Kidney (tissue), 14 donors: ENCODE data around the gene PSMB11. TPM values are rescaled to one million over a fixed set of nuclear protein-coding genes. Genes with fewer than 3 reads are reported as not detected.

Experiments
- DNase-seq, 5 donors: peaks; one replicate each; pipeline ENCODE4 v3.0.0-alpha.2; 2013 to 2020
- FAIRE-seq: peaks from 2 replicates; lab custom pipeline; 2012; peaks lifted over from hg19 to GRCh38; lab: Jason Lieb, UNC
- H3K27ac ChIP-seq, 2 donors: one replicate each; pipeline ENCODE4 v1.7.0; 2013; ENCODE audit warnings: low read depth in 2 of 2, low read length in 2 of 2, inconsistent platforms in 1 of 2
- H3K27me3 ChIP-seq: one replicate; pipeline ENCODE4 v1.7.1; 2013; ENCODE audit warnings: low read length, inconsistent platforms; ENCODE audit not compliant: control insufficient read depth, insufficient read depth
- H3K36me3 ChIP-seq, 3 donors: one replicate each; pipeline versions ENCODE4 v1.7.0 to v1.7.1; 2013; ENCODE audit warnings: low read length in 3 of 3, control low read depth in 1 of 3, inconsistent platforms in 1 of 3; ENCODE audit not compliant: insufficient read depth in 3 of 3, control insufficient read depth in 2 of 3
- H3K4me1 ChIP-seq, 3 donors: one replicate each; pipeline versions ENCODE4 v1.7.0 to v1.7.1; 2013; ENCODE audit warnings: low read length in 3 of 3, inconsistent platforms in 1 of 3, low read depth in 1 of 3; ENCODE audit not compliant: control insufficient read depth in 2 of 3, insufficient read depth in 2 of 3
- H3K4me3 ChIP-seq, 3 donors: one replicate each; pipeline versions ENCODE4 v1.7.0 to v1.8.1; 2013; ENCODE audit warnings: low read length in 3 of 3, control low read depth in 1 of 3, inconsistent platforms in 1 of 3
- H3K9ac ChIP-seq, 3 donors: one replicate each; pipeline versions ENCODE4 v1.7.0 to v1.7.1; 2013; ENCODE audit warnings: low read length in 3 of 3, control low read depth in 1 of 3, inconsistent platforms in 1 of 3
- H3K9me3 ChIP-seq, 3 donors: one replicate each; pipeline versions ENCODE4 v1.7.0 to v1.7.1; 2013; ENCODE audit warnings: low read length in 3 of 3, control low read depth in 1 of 3, inconsistent platforms in 1 of 3; ENCODE audit not compliant: control insufficient read depth in 2 of 3, insufficient read depth in 1 of 3
- CTCF ChIP-seq: IDR thresholded peaks from 3 replicates; pipeline ENCODE4 v1.5.1; 2012; ENCODE audit warnings: mild to moderate bottlenecking, moderate library complexity, borderline replicate concordance; ENCODE audit not compliant: insufficient read depth; ENCODE audit errors: extremely low read depth
- intact Hi-C: fragments of 100-400 bp; cut with DNase I; formaldehyde crosslinking; loops from one replicate; pipeline ENCODE4 v1.11.1; 2022
- polyA plus RNA-seq: library from polyadenylated mRNA; stranded (reverse); fragments of 350-450 nt; fragmentation: Illumina TruSeq; extraction: RNeasy Lipid Tissue Mini Kit (QIAGEN cat#74804); gene quantifications from one replicate; pipeline ENCODE4 v1.2.3, GENCODE V29; 2014; ENCODE audit warnings: low read depth, low replicate concordance; ENCODE audit not compliant: insufficient read depth
- total RNA-seq: library from RNA; stranded (reverse); fragmentation: NEBNext Ultra II Directional; extraction: Animal tissue kit (Norgen Biotek cat#: 25700); gene quantifications from one replicate; pipeline ENCODE4 v1.2.1, GENCODE V29; 2021
- donor health status: control.
- donor health status: control.
- donor health status: control.
- donor health status: control.
- donor health status: control.
- donor health status: DM: yes; HTN: yes; CAD: no.
- donor health status: Normal renal cell carcinoma (clear cell type).

PSMB11 gene
- total and polyA plus RNA-seq, 2 donors from 2014 or later, result not detected

- DNase-seq, result no peak
- Histone ChIP-seq H3K9me3 (no peaks in the 10 kb centered on the region), H3K27ac (no peak overlapping the region), H3K27me3 (no peaks in the 10 kb centered on the region), H3K4me1 (peaks cover 0 to 7% (median 2%) of the 10 kb centered on the region in 3 donors), H3K9ac (no peak overlapping the region), H3K4me3 (peak overlapping the region in 2 of 3 donors; percentile 79 to 97), H3K36me3 (peaks cover 13 to 26% (median 19%) of the 10 kb centered on the region in 3 donors)
- no peak for TF ChIP-seq CTCF
- intact Hi-C loops, result no loop called here
- no peak for FAIRE-seq
Observed at GRCh38 chr14:23093104-23093503, 51.1 kb downstream of the PSMB11 start.

- H3K4me3 ChIP-seq, result peak overlapping the region in 2 of 3 donors; percentile 79 to 97
- intact Hi-C loops, result no loop called here
Observed at GRCh38 chr14:23093526-23093925, 51.5 kb downstream of the PSMB11 start.

More at GRCh38 chr14:23093526-23093925, 51.5 kb downstream of the PSMB11 start:
- no peak for TF ChIP-seq CTCF
- Histone ChIP-seq H3K4me1 (peaks cover 0 to 7% (median 2%) of the 10 kb centered on the region in 3 donors), H3K36me3 (peaks cover 13 to 28% (median 20%) of the 10 kb centered on the region in 3 donors), H3K9me3 (no peaks in the 10 kb centered on the region), H3K9ac (peak overlapping the region in 2 of 3 donors; percentile 80 to 99), H3K27me3 (no peaks in the 10 kb centered on the region), H3K27ac (no peak overlapping the region)
- no peak for DNase-seq
- FAIRE-seq, result no peak

Other genes with a start within 250 kb of the PSMB11 start
- gene SLC7A7, start 226.8 kb upstream of the PSMB11 start, total RNA-seq, result 26.6 TPM
- 235 TPM for gene SLC7A7, start 226.8 kb upstream of the PSMB11 start, polyA plus RNA-seq
- 74.3 TPM for gene MRPL52, start 212.3 kb upstream of the PSMB11 start, total RNA-seq
- gene MRPL52, start 212.3 kb upstream of the PSMB11 start, polyA plus RNA-seq, result 255 TPM
- 108 TPM for gene MMP14, start 205.6 kb upstream of the PSMB11 start, total RNA-seq
- gene MMP14, start 205.6 kb upstream of the PSMB11 start, polyA plus RNA-seq, result 30.1 TPM
- gene LRP10, start 170.5 kb upstream of the PSMB11 start, total RNA-seq, result 207 TPM
- gene LRP10, start 170.5 kb upstream of the PSMB11 start, polyA plus RNA-seq, result 74.7 TPM
- gene REM2, start 159.0 kb upstream of the PSMB11 start, total RNA-seq, result 0.63 TPM
- 0.77 TPM for gene REM2, start 159.0 kb upstream of the PSMB11 start, polyA plus RNA-seq
- gene RBM23, start 123.1 kb upstream of the PSMB11 start, total RNA-seq, result 93.6 TPM
- gene RBM23, start 123.1 kb upstream of the PSMB11 start, polyA plus RNA-seq, result 44.8 TPM
- 58.7 TPM for gene PRMT5, start 112.8 kb upstream of the PSMB11 start, total RNA-seq
- 64.2 TPM for gene PRMT5, start 112.8 kb upstream of the PSMB11 start, polyA plus RNA-seq
- 38.1 TPM for gene HAUS4, start 85.1 kb upstream of the PSMB11 start, total RNA-seq
- 35.8 TPM for gene HAUS4, start 85.1 kb upstream of the PSMB11 start, polyA plus RNA-seq
- 28.5 TPM for gene AJUBA, start 59.7 kb upstream of the PSMB11 start, total RNA-seq
- 14.6 TPM for gene AJUBA, start 59.7 kb upstream of the PSMB11 start, polyA plus RNA-seq
- 9.5 TPM for gene C14orf93, start 32.1 kb upstream of the PSMB11 start, total RNA-seq
- 9.6 TPM for gene C14orf93, start 32.1 kb upstream of the PSMB11 start, polyA plus RNA-seq
- gene PSMB5, start 7.3 kb upstream of the PSMB11 start, total RNA-seq, result 87.1 TPM
- gene PSMB5, start 7.3 kb upstream of the PSMB11 start, polyA plus RNA-seq, result 190 TPM
- gene CDH24, start 15.3 kb downstream of the PSMB11 start, total RNA-seq, result 5.1 TPM
- gene CDH24, start 15.3 kb downstream of the PSMB11 start, polyA plus RNA-seq, result 5.4 TPM
- gene ACIN1, start 52.9 kb downstream of the PSMB11 start, total RNA-seq, result 150 TPM
- 54.9 TPM for gene ACIN1, start 52.9 kb downstream of the PSMB11 start, polyA plus RNA-seq
- 42.8 TPM for gene C14orf119, start 53.3 kb downstream of the PSMB11 start, total RNA-seq
- gene C14orf119, start 53.3 kb downstream of the PSMB11 start, polyA plus RNA-seq, result 56.6 TPM
- gene CIROP, start 62.8 kb downstream of the PSMB11 start, total RNA-seq, result not detected
- gene CIROP, start 62.8 kb downstream of the PSMB11 start, polyA plus RNA-seq, result not detected
- not detected for gene CEBPE, start 77.0 kb downstream of the PSMB11 start, total RNA-seq
- not detected for gene CEBPE, start 77.0 kb downstream of the PSMB11 start, polyA plus RNA-seq
- gene SLC7A8, start 141.4 kb downstream of the PSMB11 start, total RNA-seq, result 22.9 TPM
- gene SLC7A8, start 141.4 kb downstream of the PSMB11 start, polyA plus RNA-seq, result 210 TPM
- gene RNF212B, start 195.7 kb downstream of the PSMB11 start, total RNA-seq, result not detected
- 2.8 TPM for gene RNF212B, start 195.7 kb downstream of the PSMB11 start, polyA plus RNA-seq
- 14.8 TPM for gene HOMEZ, start 243.9 kb downstream of the PSMB11 start, total RNA-seq
- 18.5 TPM for gene HOMEZ, start 243.9 kb downstream of the PSMB11 start, polyA plus RNA-seq